Activated naive CD4-positive, alpha-beta T cell treated with anti-CD3 and anti-CD28 coated beads, Interleukin-2, amount 10 ng/mL, durations not matched to agents 7 days and 5 days (primary cell): ENCODE results near the gene WDFY2.

ENCODE experiments used
- CTCF ChIA-PET: fragments of 350-600 bp; sonication (Branson Sonifier 250); formaldehyde crosslinking; loops from one replicate; lab custom pipeline; 2021; ENCODE audit warnings: antibody characterized with exemption; lab: Charles Lee
- DNase-seq: peaks from one replicate; pipeline ENCODE4 v3.0.0-alpha.2; 2020
- H3K27ac Mint-ChIP-seq: one replicate; pipeline ENCODE4 v1.8.0; 2021; ENCODE audit warnings: mild to moderate bottlenecking, moderate library complexity, mixed read lengths
- H3K27me3 Mint-ChIP-seq: one replicate; pipeline ENCODE4 v1.8.0; 2021; ENCODE audit warnings: mild to moderate bottlenecking, mixed read lengths
- H3K36me3 Mint-ChIP-seq: one replicate; pipeline ENCODE4 v1.8.0; 2021; ENCODE audit warnings: mixed read lengths
- H3K4me1 Mint-ChIP-seq: one replicate; pipeline ENCODE4 v1.8.0; 2021; ENCODE audit warnings: mixed read lengths
- H3K4me3 Mint-ChIP-seq: one replicate; pipeline ENCODE4 v1.8.0; 2021; ENCODE audit warnings: mild to moderate bottlenecking, moderate library complexity, mixed read lengths
- H3K9me3 Mint-ChIP-seq: one replicate; pipeline ENCODE4 v1.8.0; 2021; ENCODE audit warnings: mixed read lengths

Gene WDFY2

DNA sequence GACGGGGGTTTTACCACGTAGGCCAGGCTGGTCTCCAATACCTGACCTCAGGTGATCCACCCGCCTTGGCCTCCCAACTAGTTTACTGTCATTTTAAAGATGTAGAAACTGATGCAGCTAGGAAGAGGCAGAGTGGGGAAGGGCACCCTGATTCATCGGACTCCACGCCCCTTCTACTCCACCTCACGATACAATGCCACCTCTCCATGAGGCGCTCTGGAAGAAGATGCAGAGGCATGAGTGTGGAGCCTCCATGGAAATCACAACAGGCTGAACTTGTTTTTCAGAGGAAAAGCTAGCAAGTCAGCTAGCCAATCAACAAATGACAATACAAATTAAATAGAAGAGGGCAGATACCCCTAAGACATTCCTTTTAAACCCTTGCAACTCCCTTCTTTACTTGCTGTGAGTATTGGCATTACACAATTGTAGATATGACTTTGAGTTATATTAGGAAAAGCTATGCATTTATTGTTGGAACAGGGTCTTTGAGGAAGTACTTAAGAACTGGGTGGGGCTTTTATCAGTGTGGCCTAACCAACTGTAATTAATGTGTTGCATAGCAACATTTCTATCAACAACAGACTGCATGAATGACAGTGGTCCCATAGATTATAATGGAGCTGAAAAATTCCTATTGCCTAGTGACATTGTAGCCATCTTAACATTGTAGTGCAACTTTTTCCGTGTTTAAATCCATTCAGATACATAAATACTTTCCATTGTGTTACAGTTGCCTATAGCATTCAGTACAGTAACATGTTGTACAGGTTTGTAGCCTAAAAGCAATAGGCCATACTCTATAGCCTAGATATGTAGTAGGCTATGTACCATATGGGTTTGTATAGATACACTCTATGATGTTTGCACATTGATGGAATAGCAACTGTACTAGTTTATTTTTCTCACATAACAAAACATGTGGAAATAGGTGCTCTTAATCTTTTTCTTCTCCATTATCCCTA lies 17.6 kb downstream of the WDFY2 start:
- H3K27me3 Mint-ChIP-seq: no peaks in the 10 kb centered on the region
- H3K27ac Mint-ChIP-seq: no peak overlapping the region
- H3K36me3 Mint-ChIP-seq: peaks cover 10% of the 10 kb centered on the region
- CTCF ChIA-PET: no interaction called here
- DNase-seq: no peak
- no peaks in the 10 kb centered on the region for H3K9me3 Mint-ChIP-seq
- H3K4me3 Mint-ChIP-seq: no peak overlapping the region
- peaks cover 5% of the 10 kb centered on the region for H3K4me1 Mint-ChIP-seq

DNA sequence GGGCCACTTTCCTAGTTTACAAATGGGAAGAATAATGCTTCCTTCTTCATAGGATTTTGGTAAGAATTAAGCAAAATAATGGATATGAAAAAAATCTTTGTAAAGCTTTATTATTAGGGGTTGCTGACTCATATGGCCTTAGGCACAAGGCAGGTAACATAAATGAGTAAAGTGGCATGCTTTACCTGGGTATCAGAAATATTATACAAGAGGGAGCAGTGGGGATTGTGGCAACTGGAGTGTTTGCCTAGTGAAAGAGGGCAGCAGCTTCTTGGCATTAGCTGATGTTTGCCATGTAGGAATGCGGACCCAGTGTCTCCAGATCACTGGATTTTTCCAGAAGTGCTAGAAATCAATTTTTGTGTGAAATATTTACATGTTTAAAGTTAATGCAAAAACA lies 19.5 kb downstream of the WDFY2 start:
- CTCF ChIA-PET: no interaction called here
- Mint-ChIP-seq H3K4me1 (peaks cover 5% of the 10 kb centered on the region), H3K36me3 (peaks cover 10% of the 10 kb centered on the region), H3K27ac (no peak overlapping the region), H3K4me3 (no peak overlapping the region), H3K27me3 (no peaks in the 10 kb centered on the region), H3K9me3 (no peaks in the 10 kb centered on the region)
- DNase-seq: no peak

DNA sequence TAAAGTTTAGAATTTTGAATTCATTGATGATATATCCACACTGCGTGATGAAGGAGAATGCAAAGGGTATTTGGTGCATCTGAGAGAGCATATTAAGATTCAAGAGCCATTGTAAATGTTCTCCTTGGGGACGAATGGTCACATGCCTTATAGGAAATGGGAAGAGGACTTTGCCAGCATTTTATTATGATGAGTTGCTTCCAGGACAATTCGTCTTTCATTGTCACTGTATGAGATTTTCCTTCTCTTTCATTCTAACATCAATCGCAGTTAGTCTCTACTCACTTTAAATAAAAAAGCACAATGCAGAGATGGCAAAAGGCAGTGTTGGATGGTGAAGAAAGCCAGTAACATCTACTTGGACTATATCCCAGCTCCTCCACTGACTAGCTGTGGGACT lies 21.4 kb downstream of the WDFY2 start:
- Mint-ChIP-seq H3K4me1 (no peaks in the 10 kb centered on the region), H3K9me3 (no peaks in the 10 kb centered on the region), H3K36me3 (peaks cover 8% of the 10 kb centered on the region), H3K27me3 (no peaks in the 10 kb centered on the region), H3K27ac (no peak overlapping the region), H3K4me3 (no peak overlapping the region)
- CTCF ChIA-PET: no interaction called here
- no peak for DNase-seq

DNA sequence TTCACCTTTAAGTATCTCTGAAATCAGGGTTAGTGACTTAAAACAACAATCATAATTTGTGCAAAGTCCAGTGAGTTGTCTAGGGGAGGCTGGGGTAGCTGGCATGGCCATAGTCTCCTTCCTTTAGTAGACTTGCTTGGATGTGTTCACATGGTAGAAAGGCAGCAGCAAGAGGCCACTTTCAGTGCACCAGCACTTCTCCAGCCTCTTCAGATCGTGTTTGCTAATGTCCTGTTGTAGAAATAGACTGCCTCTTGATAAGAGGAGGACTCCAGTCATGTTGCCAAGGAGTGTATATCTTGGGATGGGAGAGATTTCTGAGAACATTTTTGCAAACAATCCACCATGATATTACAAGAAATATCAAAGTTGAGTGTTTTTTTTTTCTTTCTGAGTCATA lies 22.9 kb downstream of the WDFY2 start:
- Mint-ChIP-seq H3K27me3 (no peaks in the 10 kb centered on the region), H3K4me3 (no peak overlapping the region), H3K27ac (no peak overlapping the region), H3K36me3 (peaks cover 4% of the 10 kb centered on the region), H3K9me3 (no peaks in the 10 kb centered on the region), H3K4me1 (no peaks in the 10 kb centered on the region)
- CTCF ChIA-PET: no interaction called here
- no peak for DNase-seq

DNA sequence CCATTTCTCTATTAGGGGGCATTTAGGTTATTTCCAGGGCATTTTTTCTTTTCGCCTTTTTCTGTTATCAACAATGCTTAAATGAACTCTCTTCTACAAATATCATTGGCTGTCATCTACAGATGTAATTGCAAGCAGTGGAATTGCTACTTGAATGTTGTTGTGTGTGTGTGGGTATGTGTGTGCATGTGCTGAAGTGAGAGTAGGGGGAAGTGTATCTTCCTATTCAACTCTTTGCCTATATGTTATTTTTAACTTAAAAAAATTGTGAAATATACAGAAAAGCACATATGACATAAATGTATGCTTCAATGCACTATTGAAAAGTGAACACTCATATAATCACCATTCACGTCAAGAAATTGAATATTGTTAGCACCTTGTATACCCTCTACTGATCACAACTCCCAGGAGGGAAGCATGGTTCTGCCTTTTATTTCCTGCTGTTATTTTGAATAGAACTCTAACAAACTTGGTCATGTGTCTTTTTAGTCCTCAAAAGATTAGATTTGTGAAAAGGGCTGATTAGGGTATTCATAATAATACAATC lies 24.7 kb downstream of the WDFY2 start:
- CTCF ChIA-PET: no interaction called here
- no peak overlapping the region for H3K27ac Mint-ChIP-seq
- no peak overlapping the region for H3K4me3 Mint-ChIP-seq
- H3K27me3 Mint-ChIP-seq: no peaks in the 10 kb centered on the region
- no peak for DNase-seq
- peaks cover 7% of the 10 kb centered on the region for H3K36me3 Mint-ChIP-seq
- peaks cover 9% of the 10 kb centered on the region for H3K4me1 Mint-ChIP-seq
- no peaks in the 10 kb centered on the region for H3K9me3 Mint-ChIP-seq

DNA sequence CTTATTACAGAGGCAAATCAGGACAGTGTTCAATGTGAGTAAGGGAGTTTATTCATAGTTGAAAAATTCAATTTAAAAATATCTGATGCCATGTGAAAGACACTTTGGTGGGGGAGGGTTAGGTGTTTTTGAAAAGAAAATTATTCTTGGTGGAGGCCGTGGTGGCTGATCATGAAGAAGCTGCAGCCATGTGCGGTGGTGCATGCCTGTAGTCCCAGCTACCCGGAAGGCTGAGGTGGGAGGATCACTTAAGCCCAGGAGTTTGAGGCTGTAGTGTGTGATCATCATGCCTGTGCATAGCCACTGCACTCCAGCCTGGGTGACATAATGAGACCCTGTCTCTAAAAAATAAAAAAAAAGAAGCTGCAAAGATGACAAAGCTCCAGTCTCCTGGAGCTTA lies 28.6 kb downstream of the WDFY2 start:
- DNase-seq: no peak
- Mint-ChIP-seq H3K4me3 (no peak overlapping the region), H3K27ac (no peak overlapping the region), H3K36me3 (peaks cover 7% of the 10 kb centered on the region), H3K9me3 (no peaks in the 10 kb centered on the region), H3K4me1 (peaks cover 19% of the 10 kb centered on the region), H3K27me3 (no peaks in the 10 kb centered on the region)
- CTCF ChIA-PET: no interaction called here

DNA sequence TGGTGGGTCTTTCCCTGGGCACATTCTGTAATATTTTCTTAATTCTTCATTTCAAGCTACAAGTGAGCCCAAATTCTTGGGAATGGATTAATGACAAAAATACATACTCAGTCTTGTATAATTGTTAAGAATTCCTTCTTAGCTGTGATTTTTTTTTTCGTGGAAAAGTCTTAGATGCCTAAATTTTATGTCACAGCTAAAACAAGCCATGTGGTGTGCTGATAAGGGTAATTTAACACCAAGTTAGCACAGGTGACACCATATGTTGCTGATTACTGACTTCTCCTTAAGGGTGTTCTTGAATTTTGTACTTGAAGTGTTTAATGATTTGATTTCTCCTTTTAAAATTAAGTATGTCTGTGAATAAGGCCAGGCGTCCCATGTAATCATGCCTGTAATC lies 29.3 kb downstream of the WDFY2 start:
- Mint-ChIP-seq H3K9me3 (no peaks in the 10 kb centered on the region), H3K4me3 (no peak overlapping the region), H3K27me3 (no peaks in the 10 kb centered on the region), H3K27ac (no peak overlapping the region), H3K4me1 (peaks cover 19% of the 10 kb centered on the region), H3K36me3 (peaks cover 7% of the 10 kb centered on the region)
- CTCF ChIA-PET: no interaction called here
- no peak for DNase-seq

DNA sequence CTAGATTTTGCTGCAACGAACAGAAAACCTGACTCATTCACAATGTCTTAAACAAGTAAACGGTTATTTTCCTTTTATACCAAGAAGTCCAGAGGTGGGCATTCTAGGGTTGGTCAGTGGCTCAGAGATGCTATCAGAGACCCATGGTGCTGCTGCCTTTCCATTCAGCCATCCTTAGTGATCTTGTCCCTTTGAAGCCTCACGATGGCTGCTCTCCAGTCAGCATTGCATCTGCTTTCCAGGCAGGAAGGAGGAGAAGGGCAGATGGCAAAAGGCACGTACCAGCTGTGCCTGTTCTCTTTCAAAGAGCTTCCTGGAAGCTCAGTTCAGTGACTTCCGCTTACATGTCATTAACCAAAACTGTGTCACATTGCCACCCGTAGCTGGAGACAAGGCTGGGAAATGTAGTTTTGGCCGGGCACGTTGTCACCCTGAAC lies 30.1 kb downstream of the WDFY2 start:
- peak; percentile 69 for DNase-seq
- H3K27ac Mint-ChIP-seq: peak overlapping the region; percentile 92
- H3K27me3 Mint-ChIP-seq: no peaks in the 10 kb centered on the region
- H3K36me3 Mint-ChIP-seq: peaks cover 7% of the 10 kb centered on the region
- peaks cover 19% of the 10 kb centered on the region for H3K4me1 Mint-ChIP-seq
- CTCF ChIA-PET: interaction anchor here (0.7 to 1.0 kb wide), 2 partner anchors 150 to 183 kb away, joined by 3 read pairs; no protein-coding TSS in a partner anchor
- peak overlapping the region; percentile 54 for H3K4me3 Mint-ChIP-seq
- no peaks in the 10 kb centered on the region for H3K9me3 Mint-ChIP-seq

DNA sequence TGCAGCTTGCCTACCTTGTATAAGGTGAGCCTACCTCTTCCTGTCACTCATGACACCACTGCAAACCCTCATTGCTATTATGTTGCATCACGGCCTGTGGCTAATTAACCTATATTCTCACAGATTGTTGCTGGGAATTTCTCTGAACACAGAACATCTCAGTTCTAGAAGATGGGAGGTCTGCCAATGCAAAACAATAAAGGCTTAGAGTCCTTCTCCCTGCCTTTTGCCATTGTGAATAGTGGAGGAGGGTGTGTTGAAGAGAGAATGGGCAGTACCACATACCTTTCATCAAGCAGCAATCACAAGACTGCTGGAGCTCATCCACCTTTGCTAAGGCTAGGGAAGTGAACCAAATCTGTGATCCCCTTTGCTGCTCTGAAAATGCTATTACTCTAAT lies 34.4 kb downstream of the WDFY2 start:
- H3K9me3 Mint-ChIP-seq: no peaks in the 10 kb centered on the region
- H3K4me3 Mint-ChIP-seq: no peak overlapping the region
- CTCF ChIA-PET: no interaction called here
- no peak overlapping the region for H3K27ac Mint-ChIP-seq
- H3K36me3 Mint-ChIP-seq: no peaks in the 10 kb centered on the region
- H3K27me3 Mint-ChIP-seq: no peaks in the 10 kb centered on the region
- H3K4me1 Mint-ChIP-seq: peaks cover 21% of the 10 kb centered on the region
- DNase-seq: no peak

DNA sequence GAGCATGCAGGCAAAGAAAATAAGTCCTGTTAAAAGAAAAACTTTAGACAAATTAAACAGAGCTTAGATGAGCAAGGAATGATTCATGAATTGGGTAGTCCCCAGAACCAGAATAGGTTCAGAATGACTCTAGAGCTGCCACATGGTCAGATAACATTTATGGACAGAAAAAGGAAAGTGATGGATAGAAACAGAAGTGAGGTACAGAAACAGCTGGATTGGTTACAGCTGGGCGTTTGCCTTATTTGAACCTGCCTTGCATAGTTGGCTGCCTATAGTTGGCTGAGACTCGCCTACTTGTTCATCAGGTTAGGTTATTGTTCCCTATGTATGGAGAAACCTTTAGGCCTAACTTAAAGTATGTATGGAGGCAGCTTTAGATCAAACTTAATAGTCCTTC lies 35.4 kb downstream of the WDFY2 start:
- Mint-ChIP-seq H3K9me3 (no peaks in the 10 kb centered on the region), H3K4me1 (peaks cover 18% of the 10 kb centered on the region), H3K27ac (no peak overlapping the region), H3K27me3 (no peaks in the 10 kb centered on the region), H3K4me3 (no peak overlapping the region), H3K36me3 (no peaks in the 10 kb centered on the region)
- CTCF ChIA-PET: no interaction called here
- no peak for DNase-seq

DNA sequence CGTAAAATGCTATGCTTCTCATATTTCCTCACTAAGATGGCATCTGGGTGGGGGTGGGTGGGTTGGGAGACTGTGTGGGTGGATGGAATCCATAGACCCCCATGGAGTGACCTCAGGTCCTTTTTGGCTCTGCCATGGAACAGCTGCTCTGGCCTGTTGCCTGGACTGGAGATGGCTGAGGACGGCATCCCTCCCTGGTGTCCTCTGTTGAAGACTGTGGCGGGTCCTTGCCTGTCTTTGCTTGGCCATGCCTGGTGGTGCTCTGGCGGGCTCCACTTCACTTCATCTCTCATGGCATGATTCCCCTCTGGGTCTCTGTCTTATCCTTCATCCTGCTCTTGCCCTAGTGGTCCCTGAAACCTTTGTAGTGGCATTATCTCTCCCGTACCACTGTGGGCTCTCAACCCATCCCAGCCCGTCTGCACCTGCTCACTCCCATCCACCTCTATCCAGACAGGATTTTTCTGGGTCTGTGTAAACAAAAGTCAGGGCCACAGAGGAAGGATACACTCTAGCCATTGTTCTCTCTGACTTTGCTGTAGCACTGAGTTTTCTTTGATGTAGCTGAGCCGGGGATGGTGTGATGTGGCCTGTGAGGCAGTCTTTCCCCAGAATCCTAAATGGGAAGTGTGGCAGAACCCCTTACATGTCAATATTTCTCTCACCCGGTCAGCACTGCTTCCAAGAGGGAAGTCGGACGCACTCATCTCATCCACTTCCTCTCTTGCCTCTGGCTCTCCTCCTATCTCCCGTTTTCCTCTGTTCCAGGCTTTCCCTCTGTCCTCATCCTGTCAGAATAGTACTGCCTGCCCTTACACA lies 36.1 kb downstream of the WDFY2 start:
- H3K4me1 Mint-ChIP-seq: peaks cover 16% of the 10 kb centered on the region
- CTCF ChIA-PET: no interaction called here
- H3K4me3 Mint-ChIP-seq: no peak overlapping the region
- no peak for DNase-seq
- H3K27ac Mint-ChIP-seq: no peak overlapping the region
- no peaks in the 10 kb centered on the region for H3K27me3 Mint-ChIP-seq
- no peaks in the 10 kb centered on the region for H3K36me3 Mint-ChIP-seq
- no peaks in the 10 kb centered on the region for H3K9me3 Mint-ChIP-seq

DNA sequence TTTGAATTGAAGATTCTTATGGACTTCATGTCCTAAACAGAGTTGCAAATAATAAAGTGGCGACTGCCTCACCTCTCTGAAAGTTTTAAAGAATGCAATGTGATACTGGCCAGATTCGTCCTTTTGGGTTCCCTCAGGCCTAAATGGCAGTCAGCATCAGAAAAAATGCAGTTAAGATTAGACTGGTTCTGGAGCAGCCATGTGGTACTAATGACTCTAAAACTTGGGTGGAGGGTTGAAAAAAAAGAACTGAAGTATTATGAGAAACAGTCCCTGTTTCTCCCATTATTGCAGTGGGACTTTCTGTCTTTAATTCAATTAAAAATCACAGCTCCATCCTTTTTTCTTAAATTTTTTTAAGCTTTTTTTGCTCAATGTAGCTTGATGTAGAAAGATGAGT lies 37.3 kb downstream of the WDFY2 start:
- Mint-ChIP-seq H3K4me1 (peaks cover 16% of the 10 kb centered on the region), H3K4me3 (no peak overlapping the region), H3K9me3 (no peaks in the 10 kb centered on the region), H3K27me3 (no peaks in the 10 kb centered on the region), H3K36me3 (no peaks in the 10 kb centered on the region), H3K27ac (no peak overlapping the region)
- CTCF ChIA-PET: no interaction called here
- DNase-seq: no peak

DNA sequence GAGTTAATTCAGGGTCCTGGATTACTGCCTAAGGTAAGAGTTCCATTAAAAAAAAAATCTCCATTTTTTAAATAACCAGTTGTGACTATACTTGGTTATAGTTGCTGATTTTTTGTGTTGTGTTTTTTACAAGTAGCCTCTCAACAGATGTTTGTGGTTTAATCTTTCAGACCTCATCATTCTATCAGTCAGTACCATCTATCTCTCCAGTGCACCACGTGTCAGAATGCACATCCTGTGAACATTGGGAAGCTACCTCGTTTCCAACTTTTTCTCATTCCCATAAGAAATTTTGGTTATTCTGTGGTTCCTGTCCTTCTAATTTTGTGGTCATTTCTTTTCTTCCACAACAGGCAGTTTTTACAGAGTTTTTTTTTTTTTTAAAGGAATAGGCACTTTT lies 39.2 kb downstream of the WDFY2 start:
- Mint-ChIP-seq H3K4me3 (no peak overlapping the region), H3K27me3 (no peaks in the 10 kb centered on the region), H3K4me1 (peaks cover 16% of the 10 kb centered on the region), H3K9me3 (no peaks in the 10 kb centered on the region), H3K27ac (no peak overlapping the region), H3K36me3 (no peaks in the 10 kb centered on the region)
- CTCF ChIA-PET: no interaction called here
- no peak for DNase-seq

DNA sequence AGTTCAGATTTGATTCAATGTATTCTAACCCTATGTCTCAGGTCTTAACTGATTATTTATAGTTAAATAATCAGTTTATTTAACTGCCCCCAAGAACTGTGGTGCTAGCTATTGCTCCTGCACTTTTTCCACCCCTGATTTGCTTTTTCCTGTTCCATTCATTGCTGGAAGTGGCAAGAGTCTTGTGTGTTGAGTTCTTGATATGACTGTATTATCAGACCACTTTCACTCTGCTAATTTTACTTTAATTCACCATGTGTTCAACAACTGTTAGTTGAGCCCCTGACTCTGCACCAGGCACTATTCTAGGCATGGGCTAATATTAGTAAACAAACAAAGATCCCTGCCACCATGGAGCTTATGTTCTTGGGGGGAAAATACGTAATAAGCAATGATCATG lies 39.9 kb downstream of the WDFY2 start:
- CTCF ChIA-PET: interaction anchor here (1.1 kb wide), 1 partner anchor 8 kb away, joined by 3 read pairs; no protein-coding TSS in a partner anchor
- H3K27ac Mint-ChIP-seq: no peak overlapping the region
- H3K27me3 Mint-ChIP-seq: no peaks in the 10 kb centered on the region
- no peak overlapping the region for H3K4me3 Mint-ChIP-seq
- no peak for DNase-seq
- H3K9me3 Mint-ChIP-seq: no peaks in the 10 kb centered on the region
- peaks cover 16% of the 10 kb centered on the region for H3K4me1 Mint-ChIP-seq
- H3K36me3 Mint-ChIP-seq: no peaks in the 10 kb centered on the region
